Astrocyte of the spinal cord (primary cell): ENCODE data around the gene TPM2.

Experiments
- DNase-seq: peaks from one replicate; pipeline ENCODE4 v3.0.0; 2011; ENCODE audit warnings: low read depth, low spot score
- H3K4me3 ChIP-seq: 2 replicates; pipeline ENCODE4 v1.5.1; 2011; ENCODE audit warnings: low read depth, mild to moderate bottlenecking, low read length, moderate library complexity
- CTCF ChIP-seq: IDR thresholded peaks from 2 replicates; pipeline ENCODE4 v1.5.1; 2012; ENCODE audit warnings: low read depth, mild to moderate bottlenecking, low read length, inconsistent platforms
- in situ Hi-C: cut with HindIII; loops from 2 replicates; pipeline ENCODE4 v1.10.0; 2017; ENCODE audit warnings: low sequenced_read_pairs

TPM2 gene

DNA sequence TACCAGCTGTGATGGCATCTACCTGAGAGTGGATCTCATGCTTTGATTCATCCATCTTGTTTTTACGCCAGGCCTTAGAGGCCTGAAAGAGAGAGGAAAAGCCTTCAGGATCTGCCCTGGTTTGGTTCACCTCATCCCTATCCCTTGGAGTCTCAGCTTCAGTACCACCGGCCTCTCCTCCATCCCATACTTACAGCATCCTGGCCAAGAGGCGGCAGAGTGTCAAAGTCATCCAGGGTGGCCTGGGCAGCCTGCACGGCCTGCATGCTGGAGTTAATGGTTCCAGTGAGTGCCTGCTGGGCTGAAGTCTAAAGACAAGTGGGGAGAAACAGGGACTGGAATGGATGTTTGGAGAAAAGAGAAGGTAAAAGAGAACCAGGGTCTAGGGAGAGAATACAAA is 29.8 kb upstream of the TPM2 start:
- TF ChIP-seq CTCF = no peak
- no peak overlapping the region for H3K4me3 ChIP-seq
- in situ Hi-C loops = no loop called here
- DNase-seq = no peak

GRCh38 chr9:35718721-35719511 is 29.2 kb upstream of the TPM2 start:
- TF ChIP-seq CTCF = no peak
- H3K4me3 ChIP-seq = no peak overlapping the region
- in situ Hi-C loops = no loop called here
- no peak for DNase-seq

- in situ Hi-C loops = no loop called here
- H3K4me3 ChIP-seq = no peak overlapping the region
- TF ChIP-seq CTCF = no peak
- DNase-seq = no peak
These were observed 27.6 kb upstream of the TPM2 start for GRCh38 chr9:35717132-35717870.

GRCh38 chr9:35716230-35716629 is 26.5 kb upstream of the TPM2 start:
- TF ChIP-seq CTCF = no peak
- in situ Hi-C loops = no loop called here

DNA sequence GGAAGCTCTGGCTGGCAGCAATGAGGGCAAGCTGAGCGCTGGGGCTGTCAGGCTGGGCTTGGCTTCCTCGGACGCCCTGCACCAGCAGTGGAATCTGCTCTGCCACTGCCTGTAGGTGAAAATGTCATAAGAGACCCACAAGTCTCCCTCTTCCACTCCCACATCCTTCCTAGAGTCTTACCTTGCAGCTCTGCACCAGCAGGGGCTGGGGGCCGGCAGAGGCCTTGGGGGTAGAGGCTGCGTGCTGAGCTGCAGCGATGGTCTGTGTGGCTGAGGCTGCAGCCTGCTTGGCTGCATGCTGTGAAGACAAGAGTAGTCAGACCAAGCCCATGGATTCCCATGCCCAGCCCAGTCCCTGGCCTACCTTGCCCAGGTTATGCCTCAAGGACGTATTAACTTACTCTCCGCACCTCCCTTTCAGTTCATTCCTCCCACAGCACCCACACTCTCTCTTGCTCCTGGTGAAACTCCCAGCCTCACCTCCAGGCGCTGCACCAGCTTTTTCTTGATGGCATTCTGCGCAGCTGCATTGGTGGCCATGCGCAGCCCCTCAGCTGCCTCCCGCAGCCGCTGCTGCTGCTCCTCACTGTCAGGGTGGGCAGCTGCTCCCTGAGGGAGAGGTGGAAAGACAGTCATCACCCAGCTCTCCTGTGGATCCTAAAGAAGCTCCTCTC is 25.0 kb upstream of the TPM2 start:
- no peak for DNase-seq
- in situ Hi-C loops = no loop called here
- TF ChIP-seq CTCF = no peak
- H3K4me3 ChIP-seq = no peak overlapping the region

More at GRCh38 chr9:35716230-35716629, 26.5 kb upstream of the TPM2 start:
- no peak overlapping the region for H3K4me3 ChIP-seq
- no peak for DNase-seq

DNA sequence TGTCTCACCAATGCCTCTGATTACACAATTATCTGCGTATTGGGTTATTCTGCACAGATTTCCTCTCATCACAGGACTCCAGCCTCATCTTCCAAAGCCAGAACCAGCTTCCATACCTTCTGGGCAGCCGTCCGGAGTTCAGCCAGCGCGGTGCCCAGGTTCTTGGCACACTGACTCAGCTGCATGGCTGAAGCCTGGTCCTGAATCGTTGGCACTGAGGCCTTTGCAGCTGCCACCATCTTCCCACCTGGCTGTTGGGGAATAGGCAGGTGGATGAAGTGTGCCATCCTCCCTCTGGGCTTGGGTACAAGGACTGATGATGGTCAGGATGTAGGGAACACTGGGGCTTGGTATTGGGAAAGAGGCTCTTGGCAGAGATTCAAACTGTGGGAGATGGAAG is 24.4 kb upstream of the TPM2 start:
- no peak overlapping the region for H3K4me3 ChIP-seq
- in situ Hi-C loops = no loop called here
- no peak for DNase-seq
- TF ChIP-seq CTCF = no peak
